ENCODE measurements around the gene NCS1. TPM values are rescaled to one million over a fixed set of nuclear protein-coding genes. Genes with fewer than 3 reads are reported as not detected.

NCS1 gene
- total RNA-seq, 2 experiments from 2014 or later = 0.17 TPM; not detected in 1

DNA sequence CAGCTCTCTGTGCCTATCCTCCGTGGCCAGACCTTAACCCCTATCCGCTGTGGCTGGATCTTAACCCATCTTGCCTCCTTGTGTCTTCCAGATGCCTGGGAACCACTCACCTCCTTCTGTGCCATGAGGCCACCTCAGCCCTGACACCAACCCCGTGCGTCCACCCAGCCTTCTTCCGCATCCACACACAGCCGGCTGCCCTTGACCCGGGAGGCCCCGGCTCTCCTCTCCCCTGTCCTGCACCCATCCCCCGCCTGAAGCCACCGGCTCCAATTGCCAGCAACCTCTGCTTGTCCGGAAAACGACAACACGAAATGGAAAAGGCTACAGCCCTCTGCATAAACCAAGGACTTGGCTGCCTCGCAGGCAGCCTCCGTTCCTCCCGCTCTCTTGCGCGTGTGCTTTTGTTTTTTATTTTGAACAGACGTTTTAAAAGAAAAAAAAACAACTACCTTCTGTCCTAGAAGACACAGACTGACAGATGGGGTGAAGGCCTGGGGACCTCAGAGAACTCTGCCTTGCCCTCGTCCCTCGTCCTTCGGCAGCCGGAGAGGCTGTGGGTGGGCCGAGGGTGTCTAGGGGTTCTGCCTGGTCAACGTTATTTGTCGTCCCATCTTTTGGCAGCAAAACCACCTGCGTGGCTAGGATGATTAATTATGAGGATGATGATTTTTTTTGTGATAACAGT lies 60.8 kb downstream of the NCS1 start:
- Mint-ChIP-seq H3K27me3 (no peaks in the 10 kb centered on the region), H3K9me3 (no peaks in the 10 kb centered on the region), H3K27ac (no peak overlapping the region), H3K4me1 (ENCODE audit: low read depth) (peaks cover 5% of the 10 kb centered on the region), H3K36me3 (ENCODE audit: low read depth) (no peaks in the 10 kb centered on the region), H3K4me3 (no peak overlapping the region)
- DNase-seq (no peak), ATAC-seq (ENCODE audit: poor library complexity) (no peak)
- Histone ChIP-seq H3K4me1 (ENCODE audit: insufficient read depth, low read length) (peaks cover 15% of the 10 kb centered on the region), H3K36me3 (ENCODE audit: insufficient read depth, low read length) (no peaks in the 10 kb centered on the region), H3K4me3 (ENCODE audit: low read length) (no peak overlapping the region), H3K9me3 (ENCODE audit: control insufficient read depth in 1 of 2, insufficient read depth in 1 of 2, low read length in 2 of 2) (peaks cover 2 to 3% of the 10 kb centered on the region in 2 experiments), H3K27ac (ENCODE audit: low read depth in 1 of 2, low read length in 2 of 2) (no peak overlapping the region), H3K27me3 (ENCODE audit: control insufficient read depth in 1 of 2, insufficient read depth in 2 of 2, low read length in 2 of 2) (no peaks in the 10 kb centered on the region)
- CTCF ChIA-PET = no interaction called here
- intact Hi-C loops (cut with DNase I, micrococcal nuclease) = loop anchor here (10.0 kb wide), 2 partner anchors 348 to 1098 kb away; no protein-coding TSS in a partner anchor
- POLR2A ChIA-PET = no interaction called here
- TF ChIP-seq, protein P1, sequence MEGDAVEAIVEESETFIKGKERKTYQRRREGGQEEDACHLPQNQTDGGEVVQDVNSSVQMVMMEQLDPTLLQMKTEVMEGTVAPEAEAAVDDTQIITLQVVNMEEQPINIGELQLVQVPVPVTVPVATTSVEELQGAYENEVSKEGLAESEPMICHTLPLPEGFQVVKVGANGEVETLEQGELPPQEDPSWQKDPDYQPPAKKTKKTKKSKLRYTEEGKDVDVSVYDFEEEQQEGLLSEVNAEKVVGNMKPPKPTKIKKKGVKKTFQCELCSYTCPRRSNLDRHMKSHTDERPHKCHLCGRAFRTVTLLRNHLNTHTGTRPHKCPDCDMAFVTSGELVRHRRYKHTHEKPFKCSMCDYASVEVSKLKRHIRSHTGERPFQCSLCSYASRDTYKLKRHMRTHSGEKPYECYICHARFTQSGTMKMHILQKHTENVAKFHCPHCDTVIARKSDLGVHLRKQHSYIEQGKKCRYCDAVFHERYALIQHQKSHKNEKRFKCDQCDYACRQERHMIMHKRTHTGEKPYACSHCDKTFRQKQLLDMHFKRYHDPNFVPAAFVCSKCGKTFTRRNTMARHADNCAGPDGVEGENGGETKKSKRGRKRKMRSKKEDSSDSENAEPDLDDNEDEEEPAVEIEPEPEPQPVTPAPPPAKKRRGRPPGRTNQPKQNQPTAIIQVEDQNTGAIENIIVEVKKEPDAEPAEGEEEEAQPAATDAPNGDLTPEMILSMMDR (IDR thresholded peaks at IDR 0.05) = no peak

DNA sequence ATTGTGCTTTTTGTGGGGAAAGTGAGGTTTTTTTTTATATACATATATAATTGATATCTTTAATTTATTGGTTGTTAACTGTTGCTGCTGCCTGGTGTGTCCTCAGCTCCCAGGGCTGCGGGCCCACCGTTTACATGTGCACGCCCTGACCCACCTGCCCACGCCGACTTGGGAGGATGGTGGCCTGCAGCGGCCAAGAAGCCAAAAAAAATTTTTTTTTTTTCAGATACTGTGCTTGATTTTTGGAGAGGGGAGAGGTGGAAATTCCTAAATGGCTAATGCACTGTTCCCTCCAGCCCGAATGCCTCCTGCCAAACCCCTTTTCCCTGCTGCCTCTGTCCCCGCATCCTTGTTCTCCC lies 61.4 kb downstream of the NCS1 start:
- H3K9me3 Mint-ChIP-seq = no peaks in the 10 kb centered on the region
- no peak for ATAC-seq (ENCODE audit: poor library complexity)
- peaks cover 15% of the 10 kb centered on the region for H3K4me1 ChIP-seq (ENCODE audit: insufficient read depth, low read length)
- H3K4me1 Mint-ChIP-seq (ENCODE audit: low read depth) = peaks cover 5% of the 10 kb centered on the region
- intact Hi-C loops (cut with DNase I, micrococcal nuclease) = loop anchor here (10.0 kb wide), 2 partner anchors 349 to 1099 kb away; no protein-coding TSS in a partner anchor
- no peak for DNase-seq
- POLR2A ChIA-PET = no interaction called here
- no peak overlapping the region for H3K27ac Mint-ChIP-seq
- H3K27ac ChIP-seq (ENCODE audit: low read depth in 1 of 2, low read length in 2 of 2) = no peak overlapping the region
- no peaks in the 10 kb centered on the region for H3K27me3 Mint-ChIP-seq
- H3K36me3 ChIP-seq (ENCODE audit: insufficient read depth, low read length) = no peaks in the 10 kb centered on the region
- H3K27me3 ChIP-seq (ENCODE audit: control insufficient read depth in 1 of 2, insufficient read depth in 2 of 2, low read length in 2 of 2) = no peaks in the 10 kb centered on the region
- H3K9me3 ChIP-seq (ENCODE audit: control insufficient read depth in 1 of 2, insufficient read depth in 1 of 2, low read length in 2 of 2) = no peaks in the 10 kb centered on the region
- H3K36me3 Mint-ChIP-seq (ENCODE audit: low read depth) = no peaks in the 10 kb centered on the region
- no peak overlapping the region for H3K4me3 Mint-ChIP-seq
- TF ChIP-seq, protein P1 (IDR thresholded peaks at IDR 0.05) = no peak
- no peak overlapping the region for H3K4me3 ChIP-seq (ENCODE audit: low read length)
- CTCF ChIA-PET = no interaction called here

DNA sequence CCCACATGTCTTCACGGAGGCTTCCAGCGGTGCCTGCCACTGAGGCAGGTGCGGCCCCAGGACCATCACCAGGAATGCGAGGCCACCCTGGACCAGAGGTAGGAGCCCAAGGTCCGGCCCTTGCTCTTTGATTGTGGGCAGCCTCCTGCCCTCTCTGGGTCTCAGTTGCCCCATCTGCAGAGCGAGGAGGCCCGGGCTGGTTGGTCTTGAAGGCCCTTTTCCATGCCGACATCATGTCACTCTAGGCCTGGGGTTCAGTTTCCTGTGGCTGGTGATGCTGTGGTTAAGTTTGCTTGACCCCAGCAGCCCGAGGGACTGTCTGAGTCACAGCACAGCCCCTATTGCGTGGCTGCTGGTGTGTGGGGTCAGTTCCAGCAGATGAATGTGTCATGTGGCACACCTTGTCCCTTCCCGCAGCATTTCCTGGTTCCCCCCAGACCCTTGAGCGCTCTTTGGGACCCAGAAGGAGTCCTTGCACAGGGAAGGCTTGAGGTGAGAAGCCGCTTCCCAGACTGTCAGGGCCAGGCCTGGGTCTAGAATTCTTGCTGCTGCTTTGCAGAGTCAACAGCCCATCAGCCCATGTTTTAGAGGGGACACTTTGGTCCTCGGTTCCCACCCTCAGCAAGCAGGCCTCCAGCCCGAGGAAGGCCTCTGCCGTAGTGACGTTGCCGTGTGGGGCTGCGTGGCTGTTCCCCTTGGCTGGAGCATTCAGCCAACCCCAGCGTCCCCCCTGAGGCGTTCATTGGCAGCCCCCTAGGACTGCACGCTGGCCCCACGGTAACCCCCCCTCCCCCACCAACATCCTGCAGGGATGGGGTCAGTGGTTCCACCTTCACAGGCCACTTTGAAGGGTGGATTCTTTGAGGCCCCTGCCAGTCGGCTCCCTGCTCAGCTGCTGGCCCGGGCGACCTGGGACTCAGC lies 62.4 kb downstream of the NCS1 start:
- H3K27me3 ChIP-seq (ENCODE audit: control insufficient read depth in 1 of 2, insufficient read depth in 2 of 2, low read length in 2 of 2) = no peaks in the 10 kb centered on the region
- Mint-ChIP-seq H3K4me3 (no peak overlapping the region), H3K4me1 (ENCODE audit: low read depth) (peaks cover 7% of the 10 kb centered on the region), H3K27me3 (no peaks in the 10 kb centered on the region), H3K9me3 (no peaks in the 10 kb centered on the region), H3K36me3 (ENCODE audit: low read depth) (no peaks in the 10 kb centered on the region), H3K27ac (no peak overlapping the region)
- TF ChIP-seq, protein P1 (IDR thresholded peaks at IDR 0.05) = no peak
- H3K4me3 ChIP-seq (ENCODE audit: low read length) = no peak overlapping the region
- ATAC-seq (ENCODE audit: poor library complexity) (no peak), DNase-seq (no peak)
- no peak overlapping the region for H3K27ac ChIP-seq (ENCODE audit: low read depth in 1 of 2, low read length in 2 of 2)
- ChIA-PET CTCF (no interaction called here), POLR2A (no interaction called here)
- H3K36me3 ChIP-seq (ENCODE audit: insufficient read depth, low read length) = no peaks in the 10 kb centered on the region
- intact Hi-C loops (cut with DNase I, micrococcal nuclease) = loop anchor here (5.0 to 10.0 kb wide), 3 partner anchors 107 to 1100 kb away; no protein-coding TSS in a partner anchor
- H3K9me3 ChIP-seq (ENCODE audit: control insufficient read depth in 1 of 2, insufficient read depth in 1 of 2, low read length in 2 of 2) = no peaks in the 10 kb centered on the region
- H3K4me1 ChIP-seq (ENCODE audit: insufficient read depth, low read length) = peaks cover 16% of the 10 kb centered on the region

Measured in CD4-positive, alpha-beta T cell (primary cell).